ENCODE data around the gene CHST10.

DNA sequence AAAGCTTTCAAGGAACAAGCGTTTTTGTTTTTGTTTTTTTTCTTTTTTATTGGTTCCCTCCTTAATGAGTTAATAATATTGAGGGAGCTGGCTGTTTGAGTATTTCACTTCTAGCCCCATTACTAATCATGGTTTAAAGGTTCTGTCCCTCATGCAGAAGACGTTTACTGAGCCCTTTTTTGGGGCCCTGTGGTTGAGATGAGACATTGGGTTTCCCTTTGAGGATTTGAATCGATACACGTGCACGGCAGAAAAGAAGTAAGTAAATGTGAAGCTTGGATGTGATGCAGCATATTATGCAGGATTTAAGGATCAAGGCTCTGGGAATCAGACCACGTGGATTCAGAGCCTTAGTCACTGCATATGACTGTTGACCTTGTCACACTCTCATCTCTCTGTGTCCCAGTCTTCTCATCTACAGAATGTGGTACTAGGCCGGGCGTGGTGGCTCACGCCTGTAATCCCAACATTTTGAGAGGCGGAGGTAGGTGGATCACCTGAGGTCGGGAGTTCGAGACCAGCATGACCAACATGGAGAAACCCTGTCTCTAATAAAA lies 1.0 kb upstream of the CHST10 start:
- TF ChIP-seq CTCF (IDR thresholded peaks at IDR 0.05) (no peak), POLR2A (IDR thresholded peaks at IDR 0.05) (no peak)
